Natural killer cell treated with Interleukin-12 subunit alpha and Interleukin-12 subunit beta and Interleukin-15 and Interleukin-18, amount 100 ng/mL, for 72 hours (primary cell): ENCODE data around the gene AKT1S1. TPM values are rescaled to one million over a fixed set of nuclear protein-coding genes. Genes with fewer than 3 reads are reported as not detected.

Experiments used
- ATAC-seq, 2 donors: fragments of 150-1000 bp; cut with Tn5 transposase in 1 of 2; sonication (Bioruptor Pico), chemical (Tn5 transposase) in 1 of 2; 2 replicates each; pipeline ENCODE4 v1.10.0; 2021
- DNase-seq: peaks from one replicate; pipeline ENCODE4 v3.0.0; 2022; ENCODE audit warnings: low spot score
- H3K27ac Mint-ChIP-seq, 2 donors: 1 replicate in 1 of 2; 2 replicates in 1 of 2; pipeline ENCODE4 v1.8.0; 2022; ENCODE audit warnings: mixed read lengths in 2 of 2, mild to moderate bottlenecking in 1 of 2, moderate library complexity in 1 of 2
- H3K27me3 Mint-ChIP-seq, 2 donors: 1 replicate in 1 of 2; 2 replicates in 1 of 2; pipeline ENCODE4 v1.8.0; 2022; ENCODE audit warnings: mixed read lengths in 2 of 2
- H3K36me3 Mint-ChIP-seq: one replicate; pipeline ENCODE4 v1.8.0; 2022; ENCODE audit warnings: mixed read lengths
- H3K4me1 Mint-ChIP-seq, 2 donors: 1 replicate in 1 of 2; 2 replicates in 1 of 2; pipeline ENCODE4 v1.8.0; 2022; ENCODE audit warnings: low read depth in 2 of 2, mixed read lengths in 2 of 2, mild to moderate bottlenecking in 1 of 2
- H3K4me3 Mint-ChIP-seq: one replicate; pipeline ENCODE4 v1.8.0; 2022; ENCODE audit warnings: mixed read lengths
- H3K9me3 Mint-ChIP-seq: 2 replicates; pipeline ENCODE4 v1.8.0; 2022; ENCODE audit warnings: mixed read lengths
- total RNA-seq, 2 donors: library from RNA; stranded (reverse); gene quantifications; one replicate each; pipeline ENCODE4 v1.2.3, GENCODE V29; 2022

AKT1S1 gene
- total RNA-seq, 2 donors from 2014 or later: 16.8 to 32.1 TPM

DNA sequence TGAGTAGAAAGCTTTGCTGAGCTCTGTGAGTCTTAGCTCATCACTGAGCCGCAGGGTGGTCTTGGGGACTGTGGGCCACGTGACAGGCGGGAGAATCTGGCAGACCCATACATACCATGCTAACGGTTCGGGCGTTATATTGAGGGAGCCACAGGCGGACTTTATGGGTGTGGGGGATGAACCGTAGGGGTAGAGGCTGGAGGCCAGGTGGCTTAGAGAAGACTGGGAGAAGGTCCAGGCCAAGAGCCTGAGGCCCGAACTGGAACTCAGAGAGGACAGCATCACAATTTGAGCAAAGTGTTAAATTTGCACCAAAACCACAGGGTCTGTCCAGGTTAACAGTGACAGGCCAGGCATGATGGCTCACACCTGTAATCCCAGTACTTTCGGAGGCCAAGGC lies 36.6 kb upstream of the AKT1S1 start:
- no peak for ATAC-seq
- peaks cover 37 to 42% of the 10 kb centered on the region in 2 donors for H3K4me1 Mint-ChIP-seq
- no peaks in the 10 kb centered on the region for H3K27me3 Mint-ChIP-seq
- no peak overlapping the region for H3K4me3 Mint-ChIP-seq
- peaks cover 6% of the 10 kb centered on the region for H3K36me3 Mint-ChIP-seq
- peak overlapping the region; percentile 37 to 47 for H3K27ac Mint-ChIP-seq
- no peak for DNase-seq
- no peaks in the 10 kb centered on the region for H3K9me3 Mint-ChIP-seq

DNA sequence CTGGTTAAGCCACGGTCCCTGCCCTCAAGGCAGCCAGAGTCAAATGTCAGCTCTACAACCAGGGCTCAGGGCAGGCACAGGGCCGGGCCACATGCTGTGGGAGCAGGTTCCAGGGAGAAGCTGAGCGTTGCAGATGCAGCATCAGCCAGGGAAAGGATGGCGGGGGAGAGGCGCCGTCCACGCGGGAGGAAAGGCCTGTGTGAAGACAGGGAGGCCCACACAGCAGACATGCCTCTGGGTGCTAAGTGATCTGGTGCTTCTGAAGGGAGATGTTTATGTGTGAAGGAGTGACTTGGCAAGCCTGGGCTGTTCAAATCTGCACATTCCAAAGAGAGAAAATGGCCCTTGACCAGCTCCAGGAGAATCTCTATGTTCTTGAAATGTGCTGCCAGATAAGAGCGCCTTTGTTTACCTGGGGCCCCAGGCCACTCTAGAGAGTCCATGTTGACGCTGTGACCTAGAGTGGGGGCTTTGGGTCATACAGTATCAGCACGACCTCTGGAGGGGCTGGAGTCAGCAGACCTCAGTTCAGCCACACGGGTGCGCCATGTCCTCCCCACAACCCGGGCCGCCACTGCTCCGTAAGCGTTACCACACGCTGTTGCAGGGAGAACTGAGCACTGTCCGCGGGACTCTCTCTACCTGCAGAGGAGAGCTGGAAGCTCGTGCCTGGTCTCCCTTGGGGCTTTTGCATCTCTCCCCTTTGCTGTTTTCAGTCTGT lies 36.0 kb upstream of the AKT1S1 start:
- DNase-seq (no peak), ATAC-seq (peak in 1 of 2 donors; percentile 7)
- Mint-ChIP-seq H3K9me3 (no peaks in the 10 kb centered on the region), H3K36me3 (peaks cover 6% of the 10 kb centered on the region), H3K27ac (peak overlapping the region; percentile 47 to 81), H3K4me3 (no peak overlapping the region), H3K27me3 (no peaks in the 10 kb centered on the region), H3K4me1 (peaks cover 32 to 42% of the 10 kb centered on the region in 2 donors)

DNA sequence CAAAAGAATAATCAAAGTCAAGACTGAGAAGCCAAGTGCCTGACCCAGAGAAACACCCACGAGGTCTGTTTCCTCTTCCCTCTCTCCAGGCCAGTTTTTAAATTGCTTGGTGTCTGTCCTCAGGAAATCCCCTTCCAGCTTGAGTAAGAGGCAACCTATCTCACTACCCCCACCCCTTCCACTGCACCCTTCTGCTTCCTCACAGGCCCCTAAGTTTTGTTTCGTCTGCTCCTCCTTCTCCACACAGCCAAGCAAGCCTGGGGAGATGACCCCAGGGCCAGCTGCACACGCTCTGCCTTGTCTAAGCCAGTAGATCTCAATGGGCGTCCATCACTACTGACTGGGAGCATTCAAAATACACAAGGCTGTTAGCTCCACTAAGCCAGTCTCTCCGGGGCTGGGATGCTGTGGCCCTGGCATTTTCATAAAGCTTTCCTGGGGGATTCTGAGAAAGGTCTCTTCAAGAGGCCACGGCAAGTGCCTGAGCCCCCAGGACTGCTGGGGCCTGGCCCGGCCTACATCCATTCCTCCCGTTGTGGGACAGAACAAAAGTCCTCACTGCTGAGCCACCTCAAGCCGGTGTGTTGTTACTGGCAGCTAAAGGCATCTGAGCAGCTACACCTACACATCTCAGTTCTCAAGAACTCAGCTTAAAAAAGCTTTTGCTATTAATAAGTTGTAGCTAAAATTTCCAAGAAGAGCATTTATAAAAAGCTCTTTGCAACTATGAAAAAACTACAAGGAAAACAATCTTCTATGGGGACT lies 34.4 kb upstream of the AKT1S1 start:
- Mint-ChIP-seq H3K4me1 (peaks cover 32 to 38% of the 10 kb centered on the region in 2 donors), H3K4me3 (peak overlapping the region; percentile 63), H3K27me3 (no peaks in the 10 kb centered on the region), H3K27ac (peak overlapping the region; percentile 67 to 91), H3K9me3 (no peaks in the 10 kb centered on the region), H3K36me3 (peaks cover 6% of the 10 kb centered on the region)
- no peak for DNase-seq
- peak; percentile 73 to 81 for ATAC-seq

DNA sequence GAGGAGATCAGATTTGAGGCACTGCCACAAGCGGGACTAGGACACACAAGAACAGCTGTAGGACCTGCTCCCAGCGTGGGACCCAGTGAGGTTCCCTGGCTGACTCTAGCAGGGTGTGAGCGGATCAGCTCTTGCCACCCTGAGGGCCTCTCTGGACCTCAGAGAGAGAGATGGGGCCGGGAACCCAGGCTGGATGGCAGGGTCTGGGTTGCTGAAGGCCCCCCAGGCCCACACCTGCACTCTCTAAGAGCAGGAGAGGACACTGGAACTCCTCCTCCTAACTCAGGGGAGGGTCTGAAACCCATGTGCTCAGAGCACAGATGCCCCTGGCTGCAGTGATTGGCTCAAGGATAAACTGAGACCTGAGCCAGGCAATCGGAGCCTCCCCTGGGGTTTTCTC lies 33.0 kb upstream of the AKT1S1 start:
- ATAC-seq (no peak), DNase-seq (no peak)
- H3K4me1 Mint-ChIP-seq: peaks cover 27 to 36% of the 10 kb centered on the region in 2 donors
- H3K36me3 Mint-ChIP-seq: peaks cover 1% of the 10 kb centered on the region
- H3K27ac Mint-ChIP-seq: peak overlapping the region in 1 of 2 donors; percentile 27
- no peaks in the 10 kb centered on the region for H3K9me3 Mint-ChIP-seq
- no peaks in the 10 kb centered on the region for H3K27me3 Mint-ChIP-seq
- no peak overlapping the region for H3K4me3 Mint-ChIP-seq

DNA sequence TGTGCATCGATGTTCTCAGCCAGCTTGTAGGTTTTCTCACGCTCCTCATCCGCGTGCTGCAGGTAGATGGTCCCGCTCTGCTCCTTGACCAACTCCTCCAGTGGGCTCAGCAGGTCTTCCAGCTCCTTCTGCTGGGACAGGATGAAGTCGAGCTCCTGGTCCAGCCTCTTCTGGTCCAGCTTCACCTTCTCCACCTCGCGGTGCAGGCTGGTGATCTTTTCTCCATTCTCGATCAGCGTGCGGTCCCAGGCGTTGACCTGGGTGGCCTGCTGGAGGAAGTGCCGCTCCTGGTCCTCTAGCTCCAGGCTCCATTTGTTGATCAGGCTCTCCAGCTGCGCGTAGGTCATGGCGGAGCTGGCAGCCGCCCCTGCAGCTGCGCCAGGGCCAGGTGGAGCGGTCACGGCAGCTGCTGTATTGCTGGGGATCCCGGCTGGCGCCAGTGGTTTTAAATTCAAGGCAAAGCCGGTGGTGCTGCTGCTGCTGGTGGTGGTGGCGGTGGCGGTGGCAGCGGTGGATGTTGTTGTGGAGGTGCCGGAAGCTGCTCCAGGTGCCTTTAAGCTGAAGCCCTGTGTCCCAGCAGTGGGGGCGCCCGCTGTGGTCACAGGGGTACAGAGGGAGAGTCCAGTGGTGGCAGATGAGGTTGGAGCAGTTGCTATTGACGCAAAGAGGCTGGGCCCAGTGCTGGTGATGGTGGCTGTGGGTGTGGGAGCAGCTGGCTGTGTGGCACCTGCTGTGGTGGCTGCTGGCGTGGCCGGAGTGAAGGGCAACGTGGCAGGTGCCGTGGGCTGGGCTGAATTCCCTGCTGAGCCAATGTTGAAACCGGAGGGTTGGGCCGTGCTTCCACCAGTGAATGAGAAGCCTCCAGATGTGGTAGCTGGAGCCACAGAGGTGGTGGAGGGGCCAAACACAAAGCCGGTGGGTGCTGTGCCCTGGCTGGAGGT lies 31.6 kb upstream of the AKT1S1 start:
- DNase-seq (no peak), ATAC-seq (no peak)
- Mint-ChIP-seq H3K4me3 (no peak overlapping the region), H3K36me3 (no peaks in the 10 kb centered on the region), H3K27ac (no peak overlapping the region), H3K9me3 (no peaks in the 10 kb centered on the region), H3K4me1 (peaks cover 20 to 30% of the 10 kb centered on the region in 2 donors), H3K27me3 (no peaks in the 10 kb centered on the region)

DNA sequence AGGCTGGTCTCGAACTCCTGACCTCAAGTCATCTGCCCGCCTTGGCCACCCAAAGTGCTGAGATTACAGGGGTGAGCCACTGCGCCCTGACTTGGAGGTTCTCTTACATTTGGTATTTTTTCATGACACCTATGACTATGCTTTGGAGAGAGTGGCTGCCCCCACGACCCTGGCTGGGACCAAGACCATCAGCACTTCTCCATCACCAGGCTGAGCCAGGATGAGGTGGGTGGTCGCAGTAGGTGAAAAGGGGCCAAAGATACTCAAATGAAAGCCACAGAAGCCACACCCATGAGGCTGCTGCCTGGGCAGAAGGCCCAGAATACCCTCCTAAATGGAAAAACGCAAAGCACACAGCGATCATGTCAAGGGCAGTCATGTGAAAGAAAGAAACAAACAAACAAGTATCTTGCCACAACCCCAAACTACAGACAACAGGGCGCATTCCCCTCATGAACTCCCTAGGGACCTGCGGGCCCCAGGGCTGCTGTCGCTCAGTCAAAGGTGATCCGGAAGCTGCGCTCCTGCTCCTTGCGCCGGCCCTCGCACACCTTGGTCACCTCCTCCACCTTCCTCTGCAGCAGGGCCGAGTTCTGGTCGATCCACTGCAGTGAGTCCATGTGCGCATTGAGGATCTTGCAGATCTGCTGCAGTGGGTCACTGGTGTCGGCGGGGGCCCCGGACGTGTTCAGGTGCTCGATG lies 30.7 kb upstream of the AKT1S1 start:
- DNase-seq: no peak
- Mint-ChIP-seq H3K36me3 (no peaks in the 10 kb centered on the region), H3K27ac (no peak overlapping the region), H3K4me1 (peaks cover 14 to 22% of the 10 kb centered on the region in 2 donors), H3K27me3 (no peaks in the 10 kb centered on the region), H3K9me3 (no peaks in the 10 kb centered on the region), H3K4me3 (no peak overlapping the region)
- ATAC-seq: no peak

DNA sequence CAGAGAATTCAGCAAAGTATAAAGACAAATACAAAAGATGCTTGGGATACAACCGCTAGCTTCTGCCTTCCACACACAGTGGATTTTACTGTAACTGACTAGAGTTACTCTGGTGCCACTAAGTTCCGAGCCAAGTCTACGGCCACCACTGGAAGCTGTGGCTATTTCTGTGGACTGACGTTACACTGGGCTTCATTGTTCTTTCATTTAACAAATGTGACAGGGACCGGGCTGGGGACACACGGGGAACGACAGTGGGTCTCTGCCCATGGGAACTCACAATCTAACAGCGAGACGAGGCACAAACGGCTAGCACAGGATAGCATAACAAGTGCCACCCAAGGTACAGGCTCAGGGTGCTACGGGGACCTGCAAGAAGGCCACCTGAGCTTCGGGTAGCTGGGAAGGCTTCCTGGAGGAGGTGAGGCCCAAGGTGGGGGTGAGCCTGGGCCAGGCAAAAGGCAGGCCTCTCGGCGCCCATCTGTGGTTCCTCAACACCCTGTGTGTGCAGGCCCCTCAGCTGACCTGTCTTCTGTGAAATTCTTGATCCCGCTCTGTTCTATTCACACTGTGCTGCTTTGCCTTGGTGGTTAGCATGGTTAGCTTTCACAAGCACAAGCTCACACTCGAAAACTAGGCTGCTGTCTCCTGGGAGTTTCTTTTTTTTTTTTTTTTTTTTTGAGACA lies 29.9 kb upstream of the AKT1S1 start:
- no peak overlapping the region for H3K4me3 Mint-ChIP-seq
- peaks cover 11 to 17% of the 10 kb centered on the region in 2 donors for H3K4me1 Mint-ChIP-seq
- H3K9me3 Mint-ChIP-seq: no peaks in the 10 kb centered on the region
- no peaks in the 10 kb centered on the region for H3K27me3 Mint-ChIP-seq
- ATAC-seq (no peak), DNase-seq (no peak)
- no peaks in the 10 kb centered on the region for H3K36me3 Mint-ChIP-seq
- no peak overlapping the region for H3K27ac Mint-ChIP-seq

DNA sequence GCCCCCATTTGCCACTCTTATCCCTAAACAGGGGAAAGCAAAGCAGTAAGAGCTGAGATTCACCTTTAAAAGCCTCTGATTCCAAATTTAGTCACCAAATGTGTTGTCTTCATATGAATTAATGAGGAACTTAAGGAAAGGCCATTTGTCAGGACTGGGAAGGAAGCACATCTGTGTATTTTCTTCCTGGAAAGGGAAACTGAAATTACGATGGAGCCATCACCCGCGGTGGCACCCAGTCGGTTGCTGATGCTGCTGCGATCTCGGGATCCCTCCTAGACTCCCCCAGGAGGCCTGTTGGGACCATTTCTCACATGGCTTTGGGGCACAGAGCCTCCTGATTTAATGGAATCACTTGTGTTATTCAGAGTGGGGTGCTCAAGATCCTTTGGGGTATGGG lies 27.0 kb upstream of the AKT1S1 start:
- Mint-ChIP-seq H3K4me1 (peaks cover 5% of the 10 kb centered on the region in 2 donors), H3K27ac (no peak overlapping the region), H3K4me3 (no peak overlapping the region), H3K9me3 (no peaks in the 10 kb centered on the region), H3K27me3 (no peaks in the 10 kb centered on the region), H3K36me3 (no peaks in the 10 kb centered on the region)
- ATAC-seq (no peak), DNase-seq (no peak)

DNA sequence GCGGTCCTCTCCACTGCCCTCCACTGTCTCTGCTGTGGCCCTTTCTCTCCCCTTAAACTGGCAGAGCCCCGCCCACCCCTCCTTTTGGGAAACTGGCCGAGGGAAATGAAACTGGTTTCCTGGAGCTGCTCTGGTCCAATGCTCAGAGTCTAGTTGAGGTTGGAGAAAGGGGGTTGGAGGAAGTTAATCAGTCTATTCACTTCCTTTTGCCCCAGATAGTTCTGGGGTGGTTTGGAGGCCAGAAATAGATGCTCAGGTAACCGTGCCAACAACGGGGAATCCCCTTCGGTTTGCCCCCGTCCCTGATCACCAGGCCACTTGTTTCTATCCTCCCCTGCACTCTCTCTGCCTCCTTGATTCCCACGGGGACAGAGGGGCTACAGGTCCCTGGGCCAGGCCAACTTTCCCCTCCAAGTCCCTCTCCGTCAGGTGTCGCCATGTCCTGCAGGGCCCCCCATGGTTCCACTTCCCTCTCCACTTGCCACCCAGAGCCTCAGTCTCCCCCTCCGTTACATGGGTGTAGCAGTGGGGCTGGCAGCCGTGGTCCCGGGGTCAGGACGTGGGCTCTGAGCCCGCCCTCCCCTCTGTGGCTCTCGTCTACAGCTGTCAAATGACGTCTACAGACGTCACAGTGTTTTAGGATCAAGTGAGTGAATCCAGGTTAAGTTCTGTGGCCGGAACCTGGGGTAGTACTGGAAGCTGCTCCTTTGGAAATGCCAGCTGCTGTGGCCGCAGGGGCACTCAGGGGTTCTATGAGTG lies 19.9 kb upstream of the AKT1S1 start, which contains the start of gene IL4I1:
TSS of gene IL4I1 (minus strand) at position 25 of the 759 bp plus-strand sequence. CDS start 727 bp downstream, outside the sequence.
- Mint-ChIP-seq H3K9me3 (no peaks in the 10 kb centered on the region), H3K27me3 (peaks cover 0 to 2% of the 10 kb centered on the region in 2 donors), H3K36me3 (no peaks in the 10 kb centered on the region), H3K27ac (peak within 1 kb of the TSS; percentile 80 to 89), H3K4me1 (peaks cover 36 to 42% of the 10 kb centered on the region in 2 donors), H3K4me3 (peak within 1 kb of the TSS; percentile 91)
- DNase-seq: no peak
- ATAC-seq: peak; percentile 43 to 57

DNA sequence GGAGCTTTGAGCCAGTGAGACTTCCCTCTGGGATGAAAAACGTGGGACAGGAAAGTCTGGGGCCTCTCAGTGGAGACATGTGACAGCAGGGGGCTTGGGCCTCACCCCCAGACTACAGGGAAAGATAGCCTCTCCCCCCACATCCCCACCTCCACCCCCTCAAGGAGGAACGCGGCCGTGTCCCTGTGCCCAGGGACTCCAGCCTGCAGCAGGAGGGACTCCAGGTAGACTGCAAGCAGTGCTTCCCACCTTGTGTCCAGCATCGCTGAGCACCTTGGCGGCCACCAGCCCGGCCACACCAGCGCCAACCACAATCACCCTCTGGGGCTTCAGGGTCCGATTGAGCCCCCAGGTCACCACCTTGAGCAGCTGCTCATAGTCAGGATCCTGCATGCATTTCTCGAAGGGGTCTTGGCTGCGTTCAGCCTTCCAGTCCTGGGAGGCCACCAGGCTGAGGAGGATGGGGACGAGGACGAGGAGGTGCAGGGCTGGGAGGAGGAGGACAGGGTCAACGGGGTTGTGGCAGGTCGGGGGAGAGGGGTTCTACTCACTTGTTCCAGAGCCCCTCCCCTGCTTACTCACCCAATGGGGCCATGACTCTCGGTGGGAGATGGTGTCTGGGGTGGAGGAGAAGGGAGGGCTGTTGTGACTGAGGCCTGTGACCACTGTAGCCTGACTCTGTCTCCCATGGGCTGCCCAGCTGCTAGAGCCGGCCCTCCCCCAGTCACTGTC lies 18.6 kb upstream of the AKT1S1 start:
- Mint-ChIP-seq H3K36me3 (no peaks in the 10 kb centered on the region), H3K27ac (peak overlapping the region; percentile 80 to 89), H3K9me3 (no peaks in the 10 kb centered on the region), H3K27me3 (peaks cover 0 to 2% of the 10 kb centered on the region in 2 donors), H3K4me1 (peaks cover 36 to 46% of the 10 kb centered on the region in 2 donors), H3K4me3 (peak overlapping the region; percentile 91)
- DNase-seq (no peak), ATAC-seq (no peak)

DNA sequence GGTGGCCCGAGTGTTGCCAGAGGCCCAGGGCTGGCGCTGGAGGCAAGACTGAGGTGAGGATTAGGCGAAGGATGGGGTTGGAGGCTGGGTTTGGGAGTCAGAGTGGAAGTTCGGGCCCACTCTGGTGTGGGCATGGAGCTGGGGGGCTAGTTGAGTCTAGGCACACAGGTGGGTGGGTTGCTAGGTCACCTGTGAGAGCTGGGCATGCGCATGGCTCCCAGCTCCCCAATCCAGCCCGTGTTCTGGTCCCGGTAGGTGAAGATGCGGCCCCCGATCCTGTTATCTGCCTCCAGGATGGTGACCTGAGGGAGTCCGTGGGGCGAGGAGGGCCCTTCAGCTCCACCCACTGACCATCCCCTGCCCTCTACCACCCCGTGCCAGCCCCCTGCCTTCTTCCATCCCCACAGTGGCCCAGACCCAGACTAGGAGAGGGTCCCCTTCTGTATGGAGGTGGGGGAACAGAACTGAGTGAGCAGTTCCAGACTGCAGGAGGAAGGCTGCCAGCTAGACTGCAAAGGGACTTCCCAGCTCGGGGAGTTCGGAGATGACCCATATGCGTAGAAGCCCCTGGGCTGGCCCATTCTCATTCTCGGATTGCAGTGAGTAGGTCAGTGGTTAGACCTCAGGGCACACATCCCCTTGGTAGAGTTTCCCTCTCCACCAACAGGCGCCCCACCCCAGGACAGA lies 17.9 kb upstream of the AKT1S1 start:
- Mint-ChIP-seq H3K4me1 (peaks cover 36 to 47% of the 10 kb centered on the region in 2 donors), H3K4me3 (peak overlapping the region; percentile 58), H3K27me3 (peaks cover 0 to 2% of the 10 kb centered on the region in 2 donors), H3K36me3 (no peaks in the 10 kb centered on the region), H3K9me3 (no peaks in the 10 kb centered on the region), H3K27ac (peak overlapping the region in 1 of 2 donors; percentile 89)
- ATAC-seq: peak; percentile 26 to 69
- DNase-seq: no peak
